ENCODE results near the gene MLLT6. TPM values are rescaled to one million over a fixed set of nuclear protein-coding genes. Genes with fewer than 3 reads are reported as not detected.

The MLLT6 gene
- total and polyA plus RNA-seq, 2 of the 13 experiments (the other 11 are each of a cell fraction or from before 2014, with no cell fraction given): 50.7 to 69.5 TPM

DNA sequence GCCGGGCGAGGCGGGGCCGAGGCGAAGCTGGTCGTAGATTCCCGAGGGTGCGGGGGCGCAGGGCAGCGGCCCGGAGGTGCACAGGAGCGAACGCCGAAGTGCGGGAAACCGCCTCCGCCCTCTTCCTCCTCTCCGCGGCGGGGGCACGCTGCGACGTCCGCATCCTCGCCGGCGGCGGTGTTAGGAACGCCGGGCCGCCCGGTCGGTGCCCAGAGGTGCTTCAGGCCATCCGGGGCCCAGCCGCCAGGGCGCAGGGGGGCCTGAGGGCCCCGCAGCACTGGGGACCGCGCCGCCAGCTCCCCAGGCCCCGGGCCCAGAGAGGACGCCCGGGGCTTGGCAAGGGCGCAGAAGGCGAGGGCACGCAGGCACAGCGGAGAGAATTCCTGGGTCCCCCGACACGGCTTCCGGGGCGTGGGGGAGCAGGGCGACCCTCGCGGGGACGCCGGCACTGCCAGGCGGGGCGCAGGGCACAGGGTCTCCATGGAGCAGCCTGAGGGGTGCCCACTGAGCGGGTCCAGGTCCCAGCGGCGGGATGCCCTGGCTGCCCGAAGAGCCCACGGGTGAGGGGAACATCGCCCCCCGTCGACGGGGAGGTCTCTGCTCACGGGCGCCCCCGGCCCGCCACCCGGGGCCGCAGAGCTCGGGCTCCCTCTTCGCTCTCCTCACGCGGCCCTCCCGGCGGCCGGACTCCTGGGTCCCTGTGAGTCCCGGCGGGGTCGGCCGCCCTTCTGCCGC, 30.9 kb upstream of the MLLT6 start (continued):
- no peak; the same call in 1 of the 2 replicates for TF ChIP-seq ZNF772 (CRISPR knock-in tag; IDR thresholded peaks at IDR 0.05)
- TF ChIP-seq HMGA1 (CRISPR knock-in tag; conservative IDR thresholded peaks at IDR 0.05): no peak
- no peak for TF ChIP-seq ZNF441 (CRISPR knock-in tag; IDR thresholded peaks at IDR 0.05; ENCODE audit: borderline replicate concordance)
- TF ChIP-seq ZIK1 (CRISPR knock-in tag; IDR thresholded peaks at IDR 0.05; ENCODE audit: borderline replicate concordance, low read depth): 0 out of 2 replicates have a peak, but pooled peaks have one; percentile 22
- TF ChIP-seq, protein P1, sequence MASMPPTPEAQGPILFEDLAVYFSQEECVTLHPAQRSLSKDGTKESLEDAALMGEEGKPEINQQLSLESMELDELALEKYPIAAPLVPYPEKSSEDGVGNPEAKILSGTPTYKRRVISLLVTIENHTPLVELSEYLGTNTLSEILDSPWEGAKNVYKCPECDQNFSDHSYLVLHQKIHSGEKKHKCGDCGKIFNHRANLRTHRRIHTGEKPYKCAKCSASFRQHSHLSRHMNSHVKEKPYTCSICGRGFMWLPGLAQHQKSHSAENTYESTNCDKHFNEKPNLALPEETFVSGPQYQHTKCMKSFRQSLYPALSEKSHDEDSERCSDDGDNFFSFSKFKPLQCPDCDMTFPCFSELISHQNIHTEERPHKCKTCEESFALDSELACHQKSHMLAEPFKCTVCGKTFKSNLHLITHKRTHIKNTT (CRISPR knock-in tag; IDR thresholded peaks at IDR 0.05): no peak
- TF ChIP-seq ZNF207 (IDR thresholded peaks at IDR 0.05; ENCODE audit: borderline replicate concordance): no peak
- no peak for TF ChIP-seq ZFP36 (IDR thresholded peaks at IDR 0.05; ENCODE audit: borderline replicate concordance, low read depth, low read length, partially characterized antibody)
- peak; percentile 59; the same call in 1 of the 2 replicates for TF ChIP-seq KDM5B (CRISPR knock-in tag; IDR thresholded peaks at IDR 0.05; ENCODE audit: borderline replicate concordance)
- TF ChIP-seq, protein P2, sequence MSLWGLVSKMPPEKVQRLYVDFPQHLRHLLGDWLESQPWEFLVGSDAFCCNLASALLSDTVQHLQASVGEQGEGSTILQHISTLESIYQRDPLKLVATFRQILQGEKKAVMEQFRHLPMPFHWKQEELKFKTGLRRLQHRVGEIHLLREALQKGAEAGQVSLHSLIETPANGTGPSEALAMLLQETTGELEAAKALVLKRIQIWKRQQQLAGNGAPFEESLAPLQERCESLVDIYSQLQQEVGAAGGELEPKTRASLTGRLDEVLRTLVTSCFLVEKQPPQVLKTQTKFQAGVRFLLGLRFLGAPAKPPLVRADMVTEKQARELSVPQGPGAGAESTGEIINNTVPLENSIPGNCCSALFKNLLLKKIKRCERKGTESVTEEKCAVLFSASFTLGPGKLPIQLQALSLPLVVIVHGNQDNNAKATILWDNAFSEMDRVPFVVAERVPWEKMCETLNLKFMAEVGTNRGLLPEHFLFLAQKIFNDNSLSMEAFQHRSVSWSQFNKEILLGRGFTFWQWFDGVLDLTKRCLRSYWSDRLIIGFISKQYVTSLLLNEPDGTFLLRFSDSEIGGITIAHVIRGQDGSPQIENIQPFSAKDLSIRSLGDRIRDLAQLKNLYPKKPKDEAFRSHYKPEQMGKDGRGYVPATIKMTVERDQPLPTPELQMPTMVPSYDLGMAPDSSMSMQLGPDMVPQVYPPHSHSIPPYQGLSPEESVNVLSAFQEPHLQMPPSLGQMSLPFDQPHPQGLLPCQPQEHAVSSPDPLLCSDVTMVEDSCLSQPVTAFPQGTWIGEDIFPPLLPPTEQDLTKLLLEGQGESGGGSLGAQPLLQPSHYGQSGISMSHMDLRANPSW (CRISPR knock-in tag; IDR thresholded peaks at IDR 0.05; ENCODE audit: borderline replicate concordance): no peak
- TF ChIP-seq HHEX (CRISPR knock-in tag; IDR thresholded peaks at IDR 0.05): no peak
- peak; percentile 37 for TF ChIP-seq ASH2L (IDR thresholded peaks at IDR 0.05; ENCODE audit: insufficient read length, low read depth, low read length)
- TF ChIP-seq, protein P3, sequence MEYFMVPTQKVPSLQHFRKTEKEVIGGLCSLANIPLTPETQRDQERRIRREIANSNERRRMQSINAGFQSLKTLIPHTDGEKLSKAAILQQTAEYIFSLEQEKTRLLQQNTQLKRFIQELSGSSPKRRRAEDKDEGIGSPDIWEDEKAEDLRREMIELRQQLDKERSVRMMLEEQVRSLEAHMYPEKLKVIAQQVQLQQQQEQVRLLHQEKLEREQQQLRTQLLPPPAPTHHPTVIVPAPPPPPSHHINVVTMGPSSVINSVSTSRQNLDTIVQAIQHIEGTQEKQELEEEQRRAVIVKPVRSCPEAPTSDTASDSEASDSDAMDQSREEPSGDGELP (IDR thresholded peaks at IDR 0.05; ENCODE audit: borderline replicate concordance, low read depth): no peak
- TF ChIP-seq, protein P4, sequence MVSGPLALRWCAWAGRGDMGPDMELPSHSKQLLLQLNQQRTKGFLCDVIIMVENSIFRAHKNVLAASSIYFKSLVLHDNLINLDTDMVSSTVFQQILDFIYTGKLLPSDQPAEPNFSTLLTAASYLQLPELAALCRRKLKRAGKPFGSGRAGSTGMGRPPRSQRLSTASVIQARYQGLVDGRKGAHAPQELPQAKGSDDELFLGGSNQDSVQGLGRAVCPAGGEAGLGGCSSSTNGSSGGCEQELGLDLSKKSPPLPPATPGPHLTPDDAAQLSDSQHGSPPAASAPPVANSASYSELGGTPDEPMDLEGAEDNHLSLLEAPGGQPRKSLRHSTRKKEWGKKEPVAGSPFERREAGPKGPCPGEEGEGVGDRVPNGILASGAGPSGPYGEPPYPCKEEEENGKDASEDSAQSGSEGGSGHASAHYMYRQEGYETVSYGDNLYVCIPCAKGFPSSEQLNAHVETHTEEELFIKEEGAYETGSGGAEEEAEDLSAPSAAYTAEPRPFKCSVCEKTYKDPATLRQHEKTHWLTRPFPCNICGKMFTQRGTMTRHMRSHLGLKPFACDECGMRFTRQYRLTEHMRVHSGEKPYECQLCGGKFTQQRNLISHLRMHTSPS (CRISPR knock-in tag; IDR thresholded peaks at IDR 0.05; ENCODE audit: low read depth): no peak

Measured in HepG2 (cell line).